Measurements from ENCODE around the gene LAX1. TPM values are rescaled to one million over a fixed set of nuclear protein-coding genes. Genes with fewer than 3 reads are reported as not detected.
"Not testable (repeated sequence)": the region's sequence is repeated elsewhere in the genome, so short reads cannot be mapped to it uniquely, and the experiment has no call there.

Gene LAX1
- total RNA-seq, 1 donor from 2014 or later, result not detected

DNA sequence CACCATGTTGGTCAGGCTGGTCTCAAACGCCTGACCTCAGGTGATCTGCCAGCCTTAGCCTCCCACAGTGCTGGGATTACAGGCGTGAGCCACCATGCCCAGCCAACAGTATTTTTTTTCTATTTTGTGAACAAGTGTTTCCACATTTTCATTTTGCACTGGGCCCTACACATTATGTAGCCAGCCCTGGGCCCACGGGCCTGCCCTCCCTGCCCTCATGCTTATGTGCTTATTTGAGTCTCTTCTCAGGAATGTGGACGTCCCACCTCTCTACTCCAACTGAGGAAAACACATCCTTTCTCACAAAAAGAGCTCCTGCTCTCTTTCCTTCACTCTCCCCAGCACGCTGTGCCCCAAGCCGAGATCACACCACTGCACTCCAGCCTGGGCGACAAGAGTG lies 17.0 kb downstream of the LAX1 start:
- Mint-ChIP-seq H3K36me3 (no peaks in the 10 kb centered on the region), H3K4me3 (no peak overlapping the region), H3K27ac (no peak overlapping the region), H3K27me3 (no peaks in the 10 kb centered on the region), H3K4me1 (ENCODE audit: unreplicated experiment) (no peaks in the 10 kb centered on the region), H3K9me3 (peaks cover 4% of the 10 kb centered on the region)
- TF ChIP-seq, protein P1, sequence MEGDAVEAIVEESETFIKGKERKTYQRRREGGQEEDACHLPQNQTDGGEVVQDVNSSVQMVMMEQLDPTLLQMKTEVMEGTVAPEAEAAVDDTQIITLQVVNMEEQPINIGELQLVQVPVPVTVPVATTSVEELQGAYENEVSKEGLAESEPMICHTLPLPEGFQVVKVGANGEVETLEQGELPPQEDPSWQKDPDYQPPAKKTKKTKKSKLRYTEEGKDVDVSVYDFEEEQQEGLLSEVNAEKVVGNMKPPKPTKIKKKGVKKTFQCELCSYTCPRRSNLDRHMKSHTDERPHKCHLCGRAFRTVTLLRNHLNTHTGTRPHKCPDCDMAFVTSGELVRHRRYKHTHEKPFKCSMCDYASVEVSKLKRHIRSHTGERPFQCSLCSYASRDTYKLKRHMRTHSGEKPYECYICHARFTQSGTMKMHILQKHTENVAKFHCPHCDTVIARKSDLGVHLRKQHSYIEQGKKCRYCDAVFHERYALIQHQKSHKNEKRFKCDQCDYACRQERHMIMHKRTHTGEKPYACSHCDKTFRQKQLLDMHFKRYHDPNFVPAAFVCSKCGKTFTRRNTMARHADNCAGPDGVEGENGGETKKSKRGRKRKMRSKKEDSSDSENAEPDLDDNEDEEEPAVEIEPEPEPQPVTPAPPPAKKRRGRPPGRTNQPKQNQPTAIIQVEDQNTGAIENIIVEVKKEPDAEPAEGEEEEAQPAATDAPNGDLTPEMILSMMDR (conservative IDR thresholded peaks at IDR 0.05), result no peak
- DNase-seq (ENCODE audit: extremely low spot score, unreplicated experiment), result no peak

DNA sequence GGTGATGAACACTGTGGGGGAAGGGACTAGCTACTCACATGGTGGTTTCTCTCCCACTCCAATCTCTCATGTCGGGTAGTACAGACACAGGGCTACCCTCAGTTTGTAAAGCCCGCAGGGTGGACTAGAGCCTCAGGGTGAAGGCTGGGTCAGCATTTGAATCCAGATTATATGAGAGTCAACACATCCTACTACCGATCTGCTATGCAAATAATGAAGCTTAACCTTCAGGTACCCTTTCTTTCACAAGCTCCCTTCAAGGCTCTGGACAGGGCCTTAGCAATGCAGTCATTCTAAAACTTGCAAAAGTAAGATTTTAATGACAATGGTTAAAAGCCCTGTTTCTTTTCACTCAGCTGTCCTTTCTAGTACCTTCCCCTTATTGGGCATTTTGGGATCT lies 25.0 kb downstream of the LAX1 start:
- peaks cover 5% of the 10 kb centered on the region for H3K9me3 Mint-ChIP-seq
- DNase-seq (ENCODE audit: extremely low spot score, unreplicated experiment), result no peak
- no peaks in the 10 kb centered on the region for H3K36me3 Mint-ChIP-seq
- H3K4me1 Mint-ChIP-seq (ENCODE audit: unreplicated experiment), result peaks cover 3% of the 10 kb centered on the region
- H3K27me3 Mint-ChIP-seq, result no peaks in the 10 kb centered on the region
- no peak overlapping the region for H3K27ac Mint-ChIP-seq
- TF ChIP-seq, protein P1 (conservative IDR thresholded peaks at IDR 0.05), result no peak
- H3K4me3 Mint-ChIP-seq, result no peak overlapping the region

DNA sequence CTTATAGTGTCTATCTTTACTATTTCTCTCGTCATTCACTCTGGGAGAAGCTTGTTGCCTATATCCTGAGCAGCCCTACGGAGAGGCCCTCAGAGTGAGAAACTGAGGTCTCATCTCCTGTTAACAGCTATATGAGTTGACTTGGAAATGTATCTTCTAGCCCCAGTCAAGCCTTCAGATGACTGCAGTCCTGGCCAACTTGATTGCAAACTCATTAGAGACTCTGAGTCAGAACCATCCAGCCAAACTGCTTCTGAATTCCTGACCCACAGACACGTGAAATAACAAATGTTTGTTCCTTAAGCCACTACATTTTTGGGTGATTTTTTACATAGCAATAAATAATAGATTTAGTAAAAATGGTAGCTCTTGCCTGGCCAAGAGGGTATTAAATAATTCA lies 26.5 kb downstream of the LAX1 start:
- no peak for DNase-seq (ENCODE audit: extremely low spot score, unreplicated experiment)
- TF ChIP-seq, protein P1 (conservative IDR thresholded peaks at IDR 0.05), result no peak
- Mint-ChIP-seq H3K4me3 (no peak overlapping the region), H3K4me1 (ENCODE audit: unreplicated experiment) (peaks cover 8% of the 10 kb centered on the region), H3K9me3 (peaks cover 4% of the 10 kb centered on the region), H3K27ac (no peak overlapping the region), H3K36me3 (peaks cover 10% of the 10 kb centered on the region), H3K27me3 (no peaks in the 10 kb centered on the region)

DNA sequence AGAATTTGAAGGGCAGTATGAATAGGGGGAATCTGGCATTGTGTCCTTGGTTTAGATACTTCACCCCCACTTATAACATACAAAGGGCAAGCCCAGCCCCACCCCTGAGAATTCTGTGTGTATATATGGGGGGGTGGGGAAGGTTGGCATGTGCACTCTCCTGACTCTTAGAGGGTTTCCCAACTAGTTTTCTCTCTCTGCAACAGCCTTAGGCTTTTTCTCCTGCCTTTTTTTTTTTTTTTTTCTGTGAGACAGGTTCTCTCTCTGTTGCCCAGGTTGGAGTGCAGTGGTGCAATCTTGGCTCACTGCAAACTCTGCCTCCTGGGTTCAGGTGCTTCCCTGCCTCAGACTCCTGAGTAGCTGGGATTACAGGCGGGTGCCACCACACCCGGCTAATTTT lies 27.5 kb downstream of the LAX1 start:
- no peak for DNase-seq (ENCODE audit: extremely low spot score, unreplicated experiment)
- TF ChIP-seq, protein P1 (conservative IDR thresholded peaks at IDR 0.05), result no peak
- Mint-ChIP-seq H3K9me3 (peaks cover 4% of the 10 kb centered on the region), H3K36me3 (peaks cover 17% of the 10 kb centered on the region), H3K27me3 (no peaks in the 10 kb centered on the region), H3K27ac (no peak overlapping the region), H3K4me3 (no peak overlapping the region), H3K4me1 (ENCODE audit: unreplicated experiment) (peaks cover 16% of the 10 kb centered on the region)

DNA sequence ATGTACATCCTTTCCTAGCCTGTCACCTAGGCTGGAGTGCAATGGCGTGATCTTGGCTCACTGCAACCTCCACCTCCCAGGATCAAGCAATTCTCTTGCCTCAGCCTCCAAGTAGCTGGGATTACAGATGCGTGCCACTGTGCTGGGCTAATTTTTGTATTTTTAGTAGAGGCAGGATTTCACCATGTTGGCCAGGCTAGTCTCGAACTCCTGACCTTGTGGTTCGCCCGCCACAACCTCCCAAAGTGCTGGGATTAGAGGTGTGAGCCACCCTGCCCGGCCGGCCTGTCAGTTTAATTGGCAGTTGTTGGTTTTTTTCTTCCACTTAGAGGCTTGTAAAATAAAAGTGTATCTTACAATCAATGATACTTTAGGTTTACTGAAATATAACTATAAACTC lies 28.6 kb downstream of the LAX1 start:
- DNase-seq (ENCODE audit: extremely low spot score, unreplicated experiment); H3K9me3 Mint-ChIP-seq; H3K27ac Mint-ChIP-seq; H3K27me3 Mint-ChIP-seq; H3K4me3 Mint-ChIP-seq: not testable (repeated sequence)
- H3K4me1 Mint-ChIP-seq (ENCODE audit: unreplicated experiment), result peaks cover 25% of the 10 kb centered on the region
- peaks cover 28% of the 10 kb centered on the region for H3K36me3 Mint-ChIP-seq

DNA sequence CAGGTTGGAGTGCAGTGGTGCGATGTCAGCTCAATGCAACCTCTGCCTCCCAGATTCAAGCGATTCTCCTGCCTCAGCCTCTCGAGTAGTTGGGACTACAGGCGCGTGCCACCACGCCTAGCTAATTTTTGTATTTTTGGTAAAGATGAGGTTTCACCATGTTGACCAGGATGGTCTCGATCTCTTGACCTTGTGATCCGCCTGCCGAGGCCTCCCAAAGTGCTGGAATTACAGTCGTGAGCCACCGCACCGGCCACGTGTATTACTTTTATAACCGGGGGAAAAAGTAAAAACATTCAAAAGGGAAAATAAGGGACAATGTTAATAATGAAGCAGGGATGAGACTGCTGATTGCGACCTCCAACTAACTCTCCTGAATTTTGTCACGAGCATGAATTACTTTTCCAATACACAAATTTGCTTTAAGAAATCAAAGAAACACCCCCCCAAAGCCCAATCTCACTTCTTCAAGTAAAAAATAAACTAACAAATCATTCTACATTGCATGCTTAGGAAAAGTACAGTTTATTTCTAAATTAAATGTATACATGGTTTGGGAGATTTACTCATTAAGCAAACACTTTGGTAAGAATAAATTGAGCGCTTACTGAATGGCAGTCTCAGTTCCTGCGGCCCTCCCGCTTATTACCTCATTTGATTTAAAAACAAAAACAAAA lies 29.9 kb downstream of the LAX1 start:
- H3K9me3 Mint-ChIP-seq, result peaks cover 4% of the 10 kb centered on the region
- H3K4me1 Mint-ChIP-seq (ENCODE audit: unreplicated experiment), result peaks cover 34% of the 10 kb centered on the region
- DNase-seq (ENCODE audit: extremely low spot score, unreplicated experiment), result no peak
- TF ChIP-seq, protein P1 (conservative IDR thresholded peaks at IDR 0.05), result no peak
- H3K27ac Mint-ChIP-seq, result peak overlapping the region; percentile 99
- peak overlapping the region; percentile 99 for H3K4me3 Mint-ChIP-seq
- H3K36me3 Mint-ChIP-seq, result peaks cover 42% of the 10 kb centered on the region
- no peaks in the 10 kb centered on the region for H3K27me3 Mint-ChIP-seq
